ENCODE data around the gene PPIF. TPM values are rescaled to one million over a fixed set of nuclear protein-coding genes. Genes with fewer than 3 reads are reported as not detected.

PPIF gene
- total RNA-seq, 2 donors from 2014 or later = 19.2 to 67.9 TPM

DNA sequence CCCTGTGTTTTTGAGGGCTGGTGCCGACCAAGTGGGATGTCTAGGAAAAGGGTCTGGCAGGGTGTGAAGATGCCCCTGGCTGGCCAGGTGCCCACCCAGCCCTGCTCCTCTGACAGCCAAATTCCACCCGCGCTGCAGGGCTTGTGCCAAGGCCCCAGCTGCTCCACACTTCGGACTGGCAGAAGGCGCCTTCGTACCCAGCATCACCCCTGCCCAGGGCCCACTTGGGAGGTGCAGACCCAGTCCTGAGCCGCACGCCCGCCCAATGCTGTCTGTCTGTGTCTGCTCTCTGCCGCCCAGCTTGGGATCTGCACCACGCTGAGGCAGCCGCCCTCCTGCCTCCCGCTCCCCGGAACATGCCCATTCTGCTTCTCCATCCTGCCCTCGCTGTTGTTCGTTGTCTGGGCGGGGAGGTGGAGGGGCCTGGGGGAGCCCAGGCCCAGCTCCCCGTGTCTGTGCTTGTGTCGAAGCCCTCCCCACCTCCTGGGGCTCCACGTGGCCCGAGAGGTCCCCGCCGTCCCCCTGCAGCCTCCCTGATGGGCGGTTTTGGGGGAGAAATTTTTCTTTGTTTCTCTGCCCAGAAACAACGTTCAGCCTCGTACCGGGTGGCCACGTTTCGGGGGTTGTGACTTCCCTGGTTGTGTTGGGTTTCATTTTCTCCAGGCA, 36.9 kb upstream of the PPIF start:
- Histone ChIP-seq H3K4me1 (no peaks in the 10 kb centered on the region), H3K9me3 (no peaks in the 10 kb centered on the region), H3K36me3 (replicated peaks in 1 of 2; ENCODE audit: insufficient read depth in 1 of 2, low read depth in 2 of 2) (peaks cover 10 to 24% of the 10 kb centered on the region in 2 donors), H3K27ac (no peak overlapping the region), H3K27me3 (no peaks in the 10 kb centered on the region), H3K4me3 (no peak overlapping the region)
- DNase-seq (no peak), ATAC-seq (no peak)
- TF ChIP-seq CTCF (IDR thresholded peaks at IDR 0.05) (no peak), POLR2A (IDR thresholded peaks at IDR 0.05) (no peak)
- intact Hi-C loops (cut with DNase I) = no loop called here
- 93% methylated on average over 20 to 28 of the region's 29 CpGs for WGBS, 2 donors

GRCh38 chr10:79310911-79311573, 36.2 kb upstream of the PPIF start:
- no peak for TF ChIP-seq POLR2A (IDR thresholded peaks at IDR 0.05)
- no peak for TF ChIP-seq CTCF (IDR thresholded peaks at IDR 0.05)
- H3K4me3 ChIP-seq = no peak overlapping the region
- DNase-seq = no peak
- peaks cover 3 to 19% of the 10 kb centered on the region in 2 donors for H3K36me3 ChIP-seq (replicated peaks in 1 of 2; ENCODE audit: insufficient read depth in 1 of 2, low read depth in 2 of 2)
- no peaks in the 10 kb centered on the region for H3K9me3 ChIP-seq
- intact Hi-C loops (cut with DNase I) = no loop called here
- no peaks in the 10 kb centered on the region for H3K4me1 ChIP-seq
- no peak for ATAC-seq
- H3K27me3 ChIP-seq = no peaks in the 10 kb centered on the region
- 89 to 93% methylated on average over 22 to 26 of the region's 26 CpGs for WGBS, 2 donors
- H3K27ac ChIP-seq = no peak overlapping the region

GRCh38 chr10:79311581-79312407, 35.5 kb upstream of the PPIF start:
- Histone ChIP-seq H3K36me3 (replicated peaks in 1 of 2; ENCODE audit: insufficient read depth in 1 of 2, low read depth in 2 of 2) (peaks cover 0 to 12% of the 10 kb centered on the region in 2 donors), H3K27ac (no peak overlapping the region), H3K9me3 (no peaks in the 10 kb centered on the region), H3K27me3 (no peaks in the 10 kb centered on the region), H3K4me3 (no peak overlapping the region), H3K4me1 (no peaks in the 10 kb centered on the region)
- ATAC-seq (no peak), DNase-seq (no peak)
- WGBS, 2 donors = 77 to 85% methylated on average over 6 to 15 of the region's 15 CpGs
- intact Hi-C loops (cut with DNase I) = no loop called here
- TF ChIP-seq POLR2A (IDR thresholded peaks at IDR 0.05) = no peak
- TF ChIP-seq CTCF (IDR thresholded peaks at IDR 0.05) = no peak

DNA sequence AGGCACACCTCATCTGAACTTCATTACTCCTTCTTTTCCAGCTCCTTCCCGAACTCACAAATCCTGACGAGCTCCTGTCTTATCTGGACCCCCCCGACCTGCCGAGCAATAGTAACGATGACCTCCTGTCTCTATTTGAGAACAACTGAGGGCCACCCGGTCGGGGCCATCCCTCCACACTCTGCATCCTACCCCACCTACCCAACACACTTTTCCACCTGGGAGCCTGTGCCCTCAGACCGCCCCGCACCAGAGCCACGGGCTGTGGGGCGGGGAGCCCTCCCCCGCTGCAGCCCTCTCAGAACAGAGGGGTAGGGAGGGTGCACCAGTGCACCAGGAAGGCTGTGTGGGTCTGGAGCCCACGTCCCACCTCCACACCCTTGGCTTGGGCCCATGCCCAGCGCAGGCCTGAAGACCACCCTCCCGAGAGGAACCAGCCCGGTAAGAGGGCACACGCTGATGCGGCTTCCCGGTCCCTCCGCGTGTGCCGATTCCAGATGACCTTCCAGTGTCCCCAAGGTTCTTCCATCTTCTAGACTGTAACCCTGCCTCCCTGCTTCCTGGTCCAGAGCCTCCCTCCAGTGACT, 34.6 kb upstream of the PPIF start:
- Histone ChIP-seq H3K36me3 (replicated peaks in 1 of 2; ENCODE audit: insufficient read depth in 1 of 2, low read depth in 2 of 2) (peaks cover 0 to 9% of the 10 kb centered on the region in 2 donors), H3K4me3 (no peak overlapping the region), H3K4me1 (no peaks in the 10 kb centered on the region), H3K9me3 (no peaks in the 10 kb centered on the region), H3K27ac (no peak overlapping the region), H3K27me3 (no peaks in the 10 kb centered on the region)
- DNase-seq (no peak), ATAC-seq (no peak)
- intact Hi-C loops (cut with DNase I) = no loop called here
- TF ChIP-seq CTCF (IDR thresholded peaks at IDR 0.05) (no peak), POLR2A (IDR thresholded peaks at IDR 0.05) (no peak)
- WGBS, 2 donors = 93 to 95% methylated on average over 12 to 14 of the region's 22 CpGs
